DMS79 treated with DMSO at 0.1 percent for 48 hours (cell line): ENCODE data around the gene HES5.
"Not testable (repeated sequence)": the region's sequence is repeated elsewhere in the genome, so short reads cannot be mapped to it uniquely, and the experiment has no call there.

ENCODE experiments used
- DNase-seq: peaks from one replicate; lab custom pipeline; 2025; lab: John Stamatoyannopoulos, UW

HES5 gene

GRCh38 chr1:2560299-2561073 is 30.4 kb upstream of the HES5 start:
- DNase-seq = no peak

- no peak for DNase-seq
These were observed 29.6 kb upstream of the HES5 start for GRCh38 chr1:2559509-2560298.

- no peak for DNase-seq
These were observed 28.8 kb upstream of the HES5 start for GRCh38 chr1:2558861-2559260.

- no peak for DNase-seq
These were observed 28.4 kb upstream of the HES5 start for GRCh38 chr1:2558420-2558819.

GRCh38 chr1:2557482-2558400 is 27.7 kb upstream of the HES5 start:
- no peak for DNase-seq

- no peak for DNase-seq
These were observed 26.8 kb upstream of the HES5 start for GRCh38 chr1:2556678-2557481.

GRCh38 chr1:2556277-2556677 is 26.2 kb upstream of the HES5 start, which contains the start of gene TNFRSF14:
Gene TNFRSF14 (plus strand): TSS chr1:2556371. CDS start chr1:2556665, 294 bp downstream.
- peak; percentile 82 for DNase-seq

- peak; percentile 48 for DNase-seq
These were observed 25.7 kb upstream of the HES5 start for GRCh38 chr1:2555634-2556276.

GRCh38 chr1:2554621-2555387 is 24.7 kb upstream of the HES5 start:
- no peak for DNase-seq

- no peak for DNase-seq
These were observed 24.0 kb upstream of the HES5 start for GRCh38 chr1:2553871-2554620.

- DNase-seq = not testable (repeated sequence)
These were observed 23.0 kb upstream of the HES5 start for GRCh38 chr1:2553076-2553475.

- no peak for DNase-seq
These were observed 22.1 kb upstream of the HES5 start for GRCh38 chr1:2552189-2552588.

- not testable (repeated sequence) for DNase-seq
These were observed 21.5 kb upstream of the HES5 start for GRCh38 chr1:2551544-2551943.

GRCh38 chr1:2550309-2550861 is 20.3 kb upstream of the HES5 start:
- DNase-seq = not testable (repeated sequence)

GRCh38 chr1:2549367-2550029 is 19.4 kb upstream of the HES5 start:
- DNase-seq = not testable (repeated sequence)

GRCh38 chr1:2548068-2548589 is 18.1 kb upstream of the HES5 start:
- DNase-seq = peak; percentile 83

- peak; percentile 68 for DNase-seq
These were observed 17.4 kb upstream of the HES5 start for GRCh38 chr1:2547210-2548067.
